D341Med (cell line): ENCODE results near the gene CELF6.
A peak's percentile ranks its signal among the peaks of the same experiment; 100 is the strongest.

Experiments used
- DNase-seq: peaks from one replicate; pipeline ENCODE4 v3.0.0; 2012; ENCODE audit warnings: low spot score

CELF6 gene

GRCh38 chr15:72319985-72320671 lies at the start of gene CELF6:
Gene CELF6 (minus strand): TSS chr15:72320157. CDS start chr15:72319874, 283 bp downstream.
- peak; percentile 97 for DNase-seq

DNA sequence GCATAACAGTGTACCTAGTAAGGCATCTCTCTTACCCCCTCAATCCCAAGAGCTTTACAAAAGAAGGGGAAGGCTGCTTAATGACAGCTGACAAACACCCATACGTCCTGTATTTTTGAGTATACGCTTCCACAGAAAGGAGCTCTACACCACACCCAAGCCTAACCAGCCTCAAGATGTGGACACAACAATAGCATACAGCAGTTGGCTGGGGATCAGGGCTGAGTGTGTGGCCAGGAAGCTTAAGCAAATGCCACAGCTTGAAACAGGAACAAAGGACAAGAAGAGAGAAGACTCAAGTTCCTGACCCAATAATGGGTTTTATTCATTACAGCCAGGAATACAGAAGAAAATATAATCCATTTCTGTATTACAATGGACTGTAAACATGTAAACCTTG lies 48.9 kb upstream of the CELF6 start:
- no peak for DNase-seq

DNA sequence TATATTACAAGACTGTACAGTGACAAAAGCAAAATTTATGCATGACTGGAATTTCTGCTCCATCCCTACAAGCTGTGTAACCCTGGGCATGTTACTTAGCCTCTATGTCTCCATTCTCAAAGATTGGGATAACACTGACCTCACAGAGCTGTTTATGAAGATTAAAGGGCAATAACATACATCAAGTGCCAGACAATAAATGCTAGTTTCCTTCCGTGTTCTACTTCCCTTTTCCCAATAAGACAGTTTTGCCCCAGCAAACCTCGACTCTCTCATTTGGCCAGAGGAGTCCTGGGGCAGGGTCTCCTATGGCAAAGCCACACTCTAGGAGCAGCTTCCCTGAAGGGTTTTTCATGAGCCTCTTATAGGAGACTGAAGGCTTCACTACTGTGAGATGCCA lies 48.4 kb upstream of the CELF6 start:
- DNase-seq: no peak

GRCh38 chr15:72365844-72366243 lies 45.9 kb upstream of the CELF6 start:
- no peak for DNase-seq

- DNase-seq: no peak
Observed at GRCh38 chr15:72361176-72361575, 41.2 kb upstream of the CELF6 start.

GRCh38 chr15:72358650-72359171 lies 38.8 kb upstream of the CELF6 start:
- no peak for DNase-seq

DNA sequence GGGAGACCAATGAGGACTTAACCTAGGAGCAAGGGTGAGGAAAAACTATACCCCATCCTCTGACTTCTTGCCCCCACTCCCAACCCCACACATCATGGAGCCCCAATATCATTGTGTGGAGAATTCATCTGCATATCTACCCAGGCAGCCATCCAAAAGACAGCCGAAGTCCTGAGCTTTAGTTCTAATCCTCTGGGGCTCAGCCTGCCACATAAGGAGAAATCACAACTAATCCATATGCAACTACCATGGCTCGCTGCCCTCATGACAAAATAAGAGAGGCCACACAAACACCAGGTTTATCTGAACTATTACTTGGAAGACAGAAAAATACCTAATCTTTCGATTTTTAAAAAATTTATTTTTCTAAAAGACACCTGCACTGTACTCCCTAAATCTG lies 38.2 kb upstream of the CELF6 start:
- peak; percentile 76 for DNase-seq

DNA sequence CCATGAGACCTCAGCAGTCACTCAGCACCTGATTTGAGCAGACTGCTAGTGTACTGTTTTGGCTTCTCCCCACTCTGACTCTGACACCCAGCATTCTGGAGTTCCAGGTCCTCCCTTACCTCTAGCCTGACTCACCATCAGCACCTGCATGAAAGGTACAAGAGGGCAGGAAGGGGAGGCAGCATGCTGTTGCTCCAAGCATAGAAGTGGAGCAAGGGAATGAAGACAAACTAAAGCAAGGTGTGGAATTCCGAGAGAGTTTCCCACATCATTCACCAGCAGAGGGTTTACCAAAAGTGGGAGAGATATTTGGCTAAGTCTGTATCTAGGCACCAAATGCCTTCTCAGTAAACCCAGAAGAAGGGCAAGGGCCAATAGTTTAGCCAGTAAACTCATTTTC lies 34.5 kb upstream of the CELF6 start:
- no peak for DNase-seq

DNA sequence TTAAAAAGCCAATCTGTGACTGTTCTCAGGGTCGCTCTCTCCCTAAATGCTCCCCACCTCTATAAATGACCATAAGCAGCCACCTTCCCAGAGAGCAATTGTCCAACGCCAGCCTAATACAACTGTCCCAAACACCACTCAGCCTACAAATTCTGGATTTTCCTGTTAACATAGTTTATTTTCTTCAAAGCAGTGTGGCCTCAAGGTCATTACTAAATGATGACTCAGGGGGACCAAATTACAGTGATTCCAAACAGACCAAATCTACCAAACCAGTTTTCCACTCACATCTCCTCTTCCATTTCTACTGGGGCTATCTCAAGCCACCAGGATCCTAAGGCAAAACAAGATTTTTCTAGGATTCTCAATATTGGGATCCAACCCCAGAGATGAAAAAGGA lies 33.3 kb upstream of the CELF6 start:
- DNase-seq: no peak

DNA sequence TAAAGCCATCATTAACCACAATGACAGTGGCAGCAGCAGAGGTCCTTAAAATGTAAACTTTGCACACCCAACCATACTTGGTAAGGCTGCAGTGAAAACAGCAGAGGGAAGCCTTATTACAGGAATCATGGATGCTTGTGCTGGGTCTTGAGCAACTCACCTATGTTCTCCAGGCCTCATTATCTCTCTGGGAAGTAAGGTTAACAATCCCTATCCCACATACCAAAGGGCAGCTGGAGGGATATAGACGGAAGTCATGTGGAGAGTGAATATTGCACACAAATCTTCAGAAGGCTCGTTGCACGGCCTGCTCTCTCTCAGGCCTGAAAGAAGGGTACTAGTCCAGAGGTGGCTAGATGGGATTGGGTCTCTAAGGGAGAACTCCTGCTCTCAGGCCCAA lies 25.8 kb upstream of the CELF6 start:
- no peak for DNase-seq

- DNase-seq: no peak
Observed at GRCh38 chr15:72345280-72345679, 25.3 kb upstream of the CELF6 start.

GRCh38 chr15:72344602-72345001 lies 24.6 kb upstream of the CELF6 start:
- DNase-seq: no peak

DNA sequence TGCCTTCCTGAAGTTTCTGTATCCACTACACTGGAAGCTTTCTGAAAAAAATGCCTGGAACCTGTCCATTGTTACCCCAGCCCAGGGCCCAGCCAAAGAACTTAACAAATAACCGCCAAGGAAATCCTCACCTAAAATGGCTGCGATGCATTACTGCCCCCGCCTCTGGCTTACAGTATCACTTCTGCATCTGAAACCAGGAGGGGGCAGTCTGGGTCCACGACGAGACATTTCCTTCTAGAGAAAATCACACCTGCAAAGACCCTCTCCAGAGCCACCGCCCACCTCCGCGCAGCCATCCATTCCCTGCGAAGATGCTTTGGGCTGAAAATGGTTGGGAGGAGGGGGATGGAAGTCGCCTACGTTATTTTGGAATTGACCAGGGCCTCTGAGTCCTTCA lies 22.4 kb upstream of the CELF6 start:
- peak; percentile 76 for DNase-seq

DNA sequence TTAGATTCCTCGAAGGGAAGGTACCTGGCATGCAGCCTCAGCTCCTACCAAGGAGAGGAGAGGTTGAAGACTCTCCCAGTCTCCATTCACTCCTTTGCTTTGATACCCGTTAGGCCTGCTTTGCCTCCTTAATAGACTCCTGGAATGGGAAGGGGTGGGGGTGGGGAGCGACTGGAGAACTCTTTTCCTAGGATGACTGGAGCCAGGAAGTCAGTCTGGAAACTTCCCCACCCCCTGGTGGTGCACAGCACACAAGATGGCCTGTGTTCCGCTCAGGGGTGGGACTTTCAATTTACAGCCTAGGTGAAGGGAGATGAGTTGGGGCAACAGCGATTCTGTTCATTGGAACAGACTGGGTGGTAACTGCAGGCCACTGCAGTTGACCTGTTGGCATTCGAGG lies 21.4 kb upstream of the CELF6 start:
- peak; percentile 70 for DNase-seq

GRCh38 chr15:72340366-72340765 lies 20.4 kb upstream of the CELF6 start:
- no peak for DNase-seq

DNA sequence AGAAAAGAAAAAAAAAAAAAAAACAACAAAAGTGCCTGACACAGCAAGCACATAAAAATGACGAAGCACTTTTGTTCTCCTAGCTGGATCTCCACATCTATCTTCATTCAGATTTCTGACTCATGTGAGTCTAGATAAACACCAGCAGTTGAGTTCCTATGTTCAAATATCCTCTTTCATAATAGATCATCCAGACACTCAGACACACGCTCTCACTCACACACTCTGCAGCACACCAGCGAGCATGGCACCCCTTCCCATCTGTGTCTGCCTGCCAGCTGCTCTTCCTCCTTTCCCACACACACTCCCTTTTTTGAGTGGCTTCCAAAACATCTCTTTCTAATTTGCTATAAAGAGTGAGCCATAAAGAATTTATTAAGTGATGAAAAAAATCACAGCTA lies 19.8 kb upstream of the CELF6 start:
- no peak for DNase-seq

DNA sequence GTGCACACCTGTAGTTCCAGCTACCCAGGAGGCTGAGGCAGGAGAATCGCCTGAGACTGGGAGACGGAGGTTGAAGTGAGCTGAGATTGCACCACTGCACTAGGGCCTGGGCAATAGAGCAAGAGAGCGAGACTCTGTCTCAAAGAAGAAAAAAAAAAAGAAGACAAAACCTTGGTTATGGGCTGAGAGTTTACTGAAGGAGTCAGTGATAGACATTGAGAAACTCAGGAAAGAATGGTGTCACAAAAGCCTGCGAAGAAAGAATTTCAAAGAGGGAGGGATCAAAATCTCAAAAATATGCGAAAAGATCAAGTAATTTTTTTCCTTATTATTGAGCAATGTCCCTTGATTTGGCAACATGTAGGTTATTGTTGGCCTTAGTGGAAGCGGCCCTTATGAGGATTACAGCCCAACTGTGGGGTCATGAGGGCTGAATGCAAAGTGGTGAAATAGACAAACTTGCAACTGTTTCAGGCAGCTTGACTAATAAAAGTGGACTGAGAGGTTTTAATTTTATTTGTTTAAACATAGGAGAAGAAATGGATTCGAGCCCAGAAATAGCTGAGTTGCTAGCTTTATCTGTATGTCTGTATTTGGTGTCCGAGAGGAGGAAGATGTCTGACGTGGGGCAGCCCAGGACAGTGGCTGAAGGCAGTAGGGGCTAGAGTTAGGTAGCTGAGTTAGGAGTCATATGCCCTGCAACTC lies 18.8 kb upstream of the CELF6 start:
- no peak for DNase-seq

GRCh38 chr15:72338148-72338547 lies 18.2 kb upstream of the CELF6 start:
- no peak for DNase-seq

DNA sequence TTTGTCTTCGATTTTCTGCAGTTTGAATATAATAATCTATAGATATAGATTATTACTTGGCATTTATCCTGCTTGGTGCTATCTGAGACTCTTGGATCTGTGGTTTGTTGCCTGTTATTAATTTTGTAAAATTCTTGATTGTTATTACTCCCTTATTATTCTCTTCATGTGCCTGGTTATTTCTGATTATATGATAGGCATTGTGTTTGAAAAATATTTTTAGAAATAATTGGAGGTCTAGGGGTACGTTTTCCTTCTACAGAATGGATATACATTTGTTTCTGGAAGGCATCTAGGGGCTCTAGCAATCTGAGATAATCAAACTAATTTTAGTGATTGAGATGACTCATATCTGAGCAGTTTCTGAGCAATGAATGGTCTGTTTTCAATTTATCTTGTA lies 14.9 kb upstream of the CELF6 start:
- no peak for DNase-seq

DNA sequence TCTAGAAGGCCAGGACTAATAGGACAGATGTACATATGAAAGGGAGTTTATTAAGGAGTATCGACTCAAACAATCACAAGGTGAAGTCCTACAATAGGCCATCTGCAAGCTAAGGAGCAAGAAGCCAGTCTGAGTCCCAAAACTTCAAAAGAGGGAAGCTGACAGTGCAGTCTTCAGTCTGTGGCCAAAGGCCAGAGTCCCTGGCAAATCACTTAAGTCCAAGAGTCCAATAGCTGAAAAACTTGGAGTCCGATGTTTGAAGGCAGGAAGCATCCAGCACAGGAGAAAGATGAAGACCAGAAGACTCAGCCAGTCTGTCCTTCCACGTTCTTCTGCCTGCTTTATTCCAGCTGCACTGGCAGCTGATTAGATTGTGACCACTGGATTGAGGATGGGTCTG lies 11.1 kb upstream of the CELF6 start:
- DNase-seq: no peak

DNA sequence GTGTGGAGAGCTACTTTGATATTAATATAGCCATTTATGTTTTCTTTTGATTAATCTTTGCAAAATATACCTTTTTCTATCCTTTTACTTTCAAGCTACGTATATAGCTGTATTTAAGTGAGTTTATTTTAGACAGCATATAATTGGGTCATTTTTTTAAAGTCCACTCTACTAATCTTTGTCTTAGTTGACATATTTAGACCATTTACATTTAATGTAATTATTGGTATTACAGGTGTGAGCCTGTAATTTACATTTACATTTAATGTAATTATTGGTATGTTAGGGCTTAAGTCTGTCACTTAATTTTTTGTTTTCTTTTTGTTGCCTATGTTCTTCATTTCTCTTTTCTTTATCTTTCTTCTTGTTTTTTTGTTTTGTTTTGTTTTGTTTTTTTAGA lies 3.8 kb upstream of the CELF6 start:
- DNase-seq: no peak

- DNase-seq: no peak
Observed at GRCh38 chr15:72319360-72319984, 485 bp downstream of the CELF6 start.

- no peak for DNase-seq
Observed at GRCh38 chr15:72318408-72318942, 1.5 kb downstream of the CELF6 start.
